Measurements from ENCODE around the gene DCC. TPM values are rescaled to one million over a fixed set of nuclear protein-coding genes. Genes with fewer than 3 reads are reported as not detected.

The DCC gene
- total RNA-seq, 1 experiment from 2014 or later, result 0.39 TPM

- ChIA-PET POLR2A (no interaction called here), CTCF (no interaction called here)
- H3K36me3 ChIP-seq (ENCODE audit: control insufficient read depth, insufficient read depth, low read length), result no peaks in the 10 kb centered on the region
Measured at GRCh38 chr18:53126210-53126609, 786.2 kb downstream of the DCC start.

GRCh38 chr18:53131001-53131400 lies 791.0 kb downstream of the DCC start:
- no peaks in the 10 kb centered on the region for H3K36me3 ChIP-seq (ENCODE audit: control insufficient read depth, insufficient read depth, low read length)
- POLR2A ChIA-PET, result no interaction called here
- H3K27me3 ChIP-seq (replicated peaks; ENCODE audit: control insufficient read depth, insufficient read depth, low read length), result no peaks in the 10 kb centered on the region
- no peaks in the 10 kb centered on the region for H3K4me1 Mint-ChIP-seq (ENCODE audit: low read depth, unreplicated experiment)
- CTCF ChIA-PET, result no interaction called here
- BruUV-seq (replicated peaks), result no TSS peak
- H3K36me3 Mint-ChIP-seq (ENCODE audit: insufficient read depth, unreplicated experiment), result no peaks in the 10 kb centered on the region
- no peak overlapping the region for H3K4me3 ChIP-seq (ENCODE audit: low read depth, low read length)
- peaks cover 5% of the 10 kb centered on the region for H3K27me3 Mint-ChIP-seq (ENCODE audit: insufficient read depth, unreplicated experiment)
- H3K4me1 ChIP-seq, result no peaks in the 10 kb centered on the region
- no peak for TF ChIP-seq CTCF (IDR thresholded peaks at IDR 0.05; ENCODE audit: insufficient read depth in 1 of 2, low read depth in 1 of 2, low read length in 1 of 2, severe bottlenecking in 1 of 2, unreplicated experiment in 1 of 2)
- no peaks in the 10 kb centered on the region for H3K9me3 Mint-ChIP-seq (ENCODE audit: unreplicated experiment)
- intact Hi-C loops (cut with micrococcal nuclease; ENCODE audit: unreplicated experiment), result no loop called here
- H3K4me3 Mint-ChIP-seq (ENCODE audit: unreplicated experiment), result no peak overlapping the region
- no peak for DNase-seq
- H3K27ac Mint-ChIP-seq (ENCODE audit: unreplicated experiment), result no peak overlapping the region
- H3K9me3 ChIP-seq, result no peaks in the 10 kb centered on the region

More at GRCh38 chr18:53126210-53126609, 786.2 kb downstream of the DCC start:
- H3K27me3 Mint-ChIP-seq (ENCODE audit: insufficient read depth, unreplicated experiment), result peaks cover 3% of the 10 kb centered on the region
- TF ChIP-seq CTCF (IDR thresholded peaks at IDR 0.05; ENCODE audit: insufficient read depth in 1 of 2, low read depth in 1 of 2, low read length in 1 of 2, severe bottlenecking in 1 of 2, unreplicated experiment in 1 of 2), result no peak
- no peaks in the 10 kb centered on the region for H3K9me3 Mint-ChIP-seq (ENCODE audit: unreplicated experiment)
- H3K4me1 ChIP-seq, result no peaks in the 10 kb centered on the region
- BruUV-seq (replicated peaks), result no TSS peak
- H3K4me1 Mint-ChIP-seq (ENCODE audit: low read depth, unreplicated experiment), result no peaks in the 10 kb centered on the region
- DNase-seq, result no peak
- no peak overlapping the region for H3K27ac Mint-ChIP-seq (ENCODE audit: unreplicated experiment)
- no peaks in the 10 kb centered on the region for H3K27me3 ChIP-seq (replicated peaks; ENCODE audit: control insufficient read depth, insufficient read depth, low read length)
- H3K9me3 ChIP-seq, result no peaks in the 10 kb centered on the region
- H3K36me3 Mint-ChIP-seq (ENCODE audit: insufficient read depth, unreplicated experiment), result no peaks in the 10 kb centered on the region
- intact Hi-C loops (cut with micrococcal nuclease; ENCODE audit: unreplicated experiment), result no loop called here
- no peak overlapping the region for H3K4me3 Mint-ChIP-seq (ENCODE audit: unreplicated experiment)
- no peak overlapping the region for H3K4me3 ChIP-seq (ENCODE audit: low read depth, low read length)

GRCh38 chr18:53134711-53135110 lies 794.7 kb downstream of the DCC start:
- peaks cover 3% of the 10 kb centered on the region for H3K27me3 Mint-ChIP-seq (ENCODE audit: insufficient read depth, unreplicated experiment)
- H3K9me3 Mint-ChIP-seq (ENCODE audit: unreplicated experiment), result no peaks in the 10 kb centered on the region
- intact Hi-C loops (cut with micrococcal nuclease; ENCODE audit: unreplicated experiment), result no loop called here
- no peak overlapping the region for H3K4me3 Mint-ChIP-seq (ENCODE audit: unreplicated experiment)
- Histone ChIP-seq H3K4me3 (ENCODE audit: low read depth, low read length) (no peak overlapping the region), H3K4me1 (no peaks in the 10 kb centered on the region), H3K36me3 (ENCODE audit: control insufficient read depth, insufficient read depth, low read length) (no peaks in the 10 kb centered on the region), H3K9me3 (no peaks in the 10 kb centered on the region), H3K27me3 (replicated peaks; ENCODE audit: control insufficient read depth, insufficient read depth, low read length) (no peaks in the 10 kb centered on the region)
- no peak for DNase-seq
- no TSS peak for BruUV-seq (replicated peaks)
- TF ChIP-seq CTCF (IDR thresholded peaks at IDR 0.05; ENCODE audit: insufficient read depth in 1 of 2, low read depth in 1 of 2, low read length in 1 of 2, severe bottlenecking in 1 of 2, unreplicated experiment in 1 of 2), result no peak
- ChIA-PET CTCF (no interaction called here), POLR2A (no interaction called here)
- no peaks in the 10 kb centered on the region for H3K4me1 Mint-ChIP-seq (ENCODE audit: low read depth, unreplicated experiment)
- no peaks in the 10 kb centered on the region for H3K36me3 Mint-ChIP-seq (ENCODE audit: insufficient read depth, unreplicated experiment)
- no peak overlapping the region for H3K27ac Mint-ChIP-seq (ENCODE audit: unreplicated experiment)

All from Caco-2 (cell line).